Esophagus squamous epithelium (tissue), 5 donors: ENCODE measurements around the gene RALGPS1. TPM values are rescaled to one million over a fixed set of nuclear protein-coding genes. Genes with fewer than 3 reads are reported as not detected.

Experiments used
- DNase-seq: peaks from one replicate; lab custom pipeline; 2025; lab: John Stamatoyannopoulos, UW
- H3K27ac ChIP-seq, 4 donors: fragments of 200-600 bp; sonication (generic); one replicate each; pipeline ENCODE4 v1.5.1; 2016 to 2019; ENCODE audit warnings: mild to moderate bottlenecking in 1 of 4
- H3K27me3 ChIP-seq, 4 donors: fragments of 200-600 bp; sonication (generic); 1 replicate in 3 of 4; 2 replicates in 1 of 4; pipeline versions ENCODE4 v1.5.1 to v1.6.0; 2017 to 2021; ENCODE audit warnings: antibody characterized with exemption in 1 of 4
- H3K36me3 ChIP-seq, 3 donors: fragments of 200-600 bp; sonication (generic); one replicate each; pipeline ENCODE4 v1.5.1; 2016 to 2019
- H3K4me1 ChIP-seq, 3 donors: fragments of 200-600 bp; sonication (generic); one replicate each; pipeline ENCODE4 v1.5.1; 2017 to 2019
- H3K4me3 ChIP-seq, 4 donors: fragments of 200-600 bp; sonication (generic); 1 replicate in 3 of 4; 2 replicates in 1 of 4; pipeline ENCODE4 v1.5.1; 2016 to 2019; ENCODE audit warnings: mild to moderate bottlenecking in 2 of 4, moderate library complexity in 1 of 4
- H3K9me3 ChIP-seq, 3 donors: fragments of 200-600 bp; sonication (generic); one replicate each; pipeline ENCODE4 v1.5.1; 2016 to 2019
- CTCF ChIP-seq, 6 experiments: fragments of 450-650 bp in 4 of 6; fragments of 200-600 bp in 2 of 6; sonication (generic) in 2 of 6; IDR thresholded peaks; one replicate each; pipeline ENCODE4 v1.5.1; 2016 to 2019; ENCODE audit warnings: antibody characterized with exemption in 6 of 6, mild to moderate bottlenecking in 4 of 6, moderate library complexity in 4 of 6
- POLR2A ChIP-seq, 4 donors: fragments of 450-650 bp; IDR thresholded peaks; one replicate each; pipeline ENCODE4 v1.6.1; 2017; ENCODE audit warnings: antibody characterized with exemption in 4 of 4, mild to moderate bottlenecking in 4 of 4, moderate library complexity in 3 of 4
- WGBS, 2 donors: methylation state at CpG; one replicate each; pipeline ENCODE4 v1.1.5; 2018; 5-methylcytosine and 5-hydroxymethylcytosine counted together
- intact Hi-C: fragments of 100-400 bp; cut with DNase I; formaldehyde crosslinking; loops from one replicate; pipeline ENCODE4 v1.15.0; 2022
- total RNA-seq, 4 donors: library from RNA; depleted of rRNA; stranded (reverse); fragments of >200 nt; gene quantifications; one replicate each; pipeline ENCODE4 v1.1.0, GENCODE V29; 2016
- donor health status: DM: yes; HTN: yes; CAD: no.

RALGPS1 gene
- total RNA-seq, 4 donors from 2014 or later: 3.0 to 16.4 (median 10.6) TPM

- TF ChIP-seq POLR2A (IDR thresholded peaks at IDR 0.05): no peak
- TF ChIP-seq CTCF (IDR thresholded peaks at IDR 0.05): no peak
- intact Hi-C loops: no loop called here
- 79 to 82% methylated on average over 3 to 4 of the region's 4 CpGs for WGBS, 2 donors
- Histone ChIP-seq H3K27ac (no peak overlapping the region), H3K9me3 (no peaks in the 10 kb centered on the region), H3K36me3 (peaks cover 7 to 24% (median 10%) of the 10 kb centered on the region in 3 donors), H3K27me3 (no peaks in the 10 kb centered on the region), H3K4me3 (no peak overlapping the region), H3K4me1 (peaks cover 0 to 9% (median 0%) of the 10 kb centered on the region in 3 donors)
- DNase-seq: no peak
Measured at GRCh38 chr9:126875756-126876510, 38.6 kb upstream of the RALGPS1 start.

GRCh38 chr9:126876531-126876930 is 38.1 kb upstream of the RALGPS1 start:
- no peak for TF ChIP-seq POLR2A (IDR thresholded peaks at IDR 0.05)
- no peak for TF ChIP-seq CTCF (IDR thresholded peaks at IDR 0.05)
- Histone ChIP-seq H3K27ac (no peak overlapping the region), H3K9me3 (no peaks in the 10 kb centered on the region), H3K4me1 (peaks cover 0 to 9% (median 0%) of the 10 kb centered on the region in 3 donors), H3K4me3 (no peak overlapping the region), H3K36me3 (peaks cover 7 to 30% (median 10%) of the 10 kb centered on the region in 3 donors), H3K27me3 (no peaks in the 10 kb centered on the region)
- WGBS, 2 donors: 75 to 79% methylated on average over 4 of the region's 4 CpGs
- DNase-seq: no peak
- intact Hi-C loops: no loop called here

GRCh38 chr9:126877418-126877817 is 37.2 kb upstream of the RALGPS1 start:
- WGBS, 2 donors: 78 to 88% methylated on average over 8 to 9 of the region's 9 CpGs
- Histone ChIP-seq H3K27ac (no peak overlapping the region), H3K9me3 (no peaks in the 10 kb centered on the region), H3K4me3 (no peak overlapping the region), H3K27me3 (no peaks in the 10 kb centered on the region), H3K4me1 (peaks cover 0 to 12% (median 0%) of the 10 kb centered on the region in 3 donors), H3K36me3 (peaks cover 7 to 39% (median 10%) of the 10 kb centered on the region in 3 donors)
- TF ChIP-seq POLR2A (IDR thresholded peaks at IDR 0.05) (no peak), CTCF (IDR thresholded peaks at IDR 0.05) (no peak)
- no peak for DNase-seq
- intact Hi-C loops: no loop called here

GRCh38 chr9:126879288-126879687 is 35.3 kb upstream of the RALGPS1 start:
- intact Hi-C loops: no loop called here
- WGBS, 2 donors: 77 to 78% methylated on average over 6 to 9 of the region's 9 CpGs
- no peaks in the 10 kb centered on the region for H3K27me3 ChIP-seq
- no peaks in the 10 kb centered on the region for H3K9me3 ChIP-seq
- H3K36me3 ChIP-seq: peaks cover 7 to 45% (median 10%) of the 10 kb centered on the region in 3 donors
- no peak for DNase-seq
- H3K4me3 ChIP-seq: no peak overlapping the region
- peaks cover 0 to 30% (median 0%) of the 10 kb centered on the region in 3 donors for H3K4me1 ChIP-seq
- TF ChIP-seq CTCF (IDR thresholded peaks at IDR 0.05) (no peak), POLR2A (IDR thresholded peaks at IDR 0.05) (no peak)
- no peak overlapping the region for H3K27ac ChIP-seq

GRCh38 chr9:126880226-126880946 is 34.2 kb upstream of the RALGPS1 start:
- H3K4me1 ChIP-seq: peaks cover 0 to 34% (median 0%) of the 10 kb centered on the region in 3 donors
- peaks cover 7 to 45% (median 10%) of the 10 kb centered on the region in 3 donors for H3K36me3 ChIP-seq
- WGBS, 2 donors: 90 to 93% methylated on average over 18 to 22 of the region's 23 CpGs
- intact Hi-C loops: no loop called here
- TF ChIP-seq POLR2A (IDR thresholded peaks at IDR 0.05) (no peak), CTCF (IDR thresholded peaks at IDR 0.05) (no peak)
- peak overlapping the region in 1 of 4 donors; percentile 26 for H3K27ac ChIP-seq
- no peak overlapping the region for H3K4me3 ChIP-seq
- H3K9me3 ChIP-seq: no peaks in the 10 kb centered on the region
- no peaks in the 10 kb centered on the region for H3K27me3 ChIP-seq
- no peak for DNase-seq
